GOT3 (cell line): ENCODE measurements around the gene DDX10.

ENCODE experiments used
- DNase-seq: peaks from one replicate; lab custom pipeline; 2025; ENCODE audit warnings: mixed read lengths; lab: John Stamatoyannopoulos, UW

The DDX10 gene

DNA sequence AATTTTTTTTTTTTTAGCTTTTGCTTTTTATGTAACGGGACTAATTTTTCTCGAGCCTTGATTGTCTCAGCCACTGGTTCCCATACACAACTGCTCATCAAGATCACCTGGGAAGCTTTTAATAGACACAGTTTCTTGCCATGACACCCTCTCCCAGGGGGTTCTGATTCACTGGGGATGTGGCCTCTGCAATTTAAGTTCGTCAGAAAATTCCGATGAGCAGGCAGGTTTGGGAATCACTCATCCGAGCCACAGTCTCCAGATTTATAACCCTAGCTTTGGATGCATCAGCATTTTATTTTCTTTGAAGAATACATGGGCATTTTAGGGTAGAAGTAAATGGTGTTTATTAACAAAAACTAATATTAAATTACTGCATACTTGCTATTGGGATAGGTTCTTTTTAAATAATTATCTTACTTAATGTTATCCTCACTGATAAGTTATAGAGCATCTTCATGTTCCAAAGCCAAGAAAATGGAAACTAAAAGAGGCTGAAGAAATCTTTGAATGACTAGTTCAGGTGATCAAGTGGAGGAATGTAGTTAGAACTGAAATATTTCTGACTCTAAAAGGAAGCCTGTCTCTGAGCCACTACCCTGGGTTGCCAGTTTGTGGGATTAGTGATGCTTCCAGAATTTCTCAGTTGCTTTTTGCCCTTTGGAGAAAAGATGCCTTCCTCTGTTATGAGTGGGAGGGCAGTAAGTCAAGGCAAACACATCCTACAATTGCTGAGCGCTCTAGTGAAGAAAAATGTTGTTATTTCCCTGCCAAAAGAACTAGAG is 319.0 kb downstream of the DDX10 start:
- DNase-seq: no peak

DNA sequence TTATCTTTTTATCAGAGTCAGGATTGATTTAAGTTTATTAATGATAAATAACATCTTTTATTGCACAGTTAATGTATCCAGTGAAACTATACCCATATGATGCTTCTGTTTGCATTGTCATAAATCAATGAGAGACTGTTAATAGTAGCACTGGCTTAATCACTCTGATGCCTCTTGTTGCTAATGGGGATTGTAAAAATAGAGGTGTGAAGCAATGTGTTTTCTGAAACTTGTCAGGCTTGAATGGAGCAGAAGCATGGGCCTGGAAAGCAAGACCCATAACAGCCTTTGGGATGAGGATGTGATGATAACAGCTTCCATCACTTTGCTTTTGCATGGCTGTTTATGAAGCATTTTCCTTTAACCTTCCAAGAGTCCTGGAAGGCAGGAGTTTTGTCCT is 319.7 kb downstream of the DDX10 start:
- DNase-seq: no peak

DNA sequence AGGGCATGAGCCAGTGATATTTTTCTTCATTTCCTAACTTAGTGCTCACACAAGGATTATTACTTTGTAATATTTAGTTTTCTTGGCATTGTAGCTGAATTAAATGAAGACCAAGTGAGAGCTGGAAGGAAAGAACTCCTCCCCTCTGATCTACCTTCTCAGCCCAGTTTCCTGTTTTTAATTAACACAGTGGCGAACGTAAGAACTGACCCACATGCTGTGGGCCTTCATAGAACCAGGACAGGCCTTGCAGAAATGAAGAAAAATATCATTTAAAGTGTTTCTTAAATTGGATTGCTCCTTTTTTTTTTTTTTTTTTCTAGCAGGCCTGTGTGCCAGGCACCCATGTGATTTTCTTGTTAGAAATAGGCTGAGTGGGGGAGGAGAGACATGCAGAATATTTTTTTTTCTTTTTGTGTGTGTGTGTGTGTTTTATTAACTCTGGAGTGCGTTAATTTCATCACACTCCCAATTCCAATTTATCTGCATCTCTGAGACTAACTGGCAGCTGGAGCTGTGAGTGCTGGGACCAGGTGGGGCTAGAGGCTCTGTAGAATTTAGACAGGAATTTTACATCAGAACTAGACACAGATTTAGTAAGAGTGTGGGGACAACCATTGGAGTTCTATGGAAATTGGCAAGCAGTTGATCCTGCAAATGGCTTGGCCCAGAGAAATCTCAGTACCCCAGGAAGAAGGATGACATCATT is 320.5 kb downstream of the DDX10 start:
- no peak for DNase-seq

DNA sequence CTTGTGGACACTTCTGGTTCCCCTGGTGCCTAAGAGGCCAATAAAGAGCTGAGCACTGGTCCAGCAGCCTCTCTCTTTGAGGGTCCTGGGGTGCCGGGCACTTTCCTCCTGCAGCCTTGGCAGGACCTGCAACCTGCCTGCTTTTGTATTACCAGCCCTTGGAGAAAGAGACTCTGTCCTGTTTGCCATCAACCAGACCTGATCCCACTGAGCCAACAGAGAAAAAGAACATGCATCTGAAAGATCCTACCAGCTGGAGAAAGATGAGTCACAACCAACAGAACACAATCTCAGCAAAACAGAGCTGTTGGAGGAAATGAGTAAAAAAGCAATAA is 321.0 kb downstream of the DDX10 start:
- DNase-seq: no peak
